Testis (tissue), 3 donors: ENCODE results near the gene LILRA1. TPM values are rescaled to one million over a fixed set of nuclear protein-coding genes. Genes with fewer than 3 reads are reported as not detected.
"Not testable (repeated sequence)": the region's sequence is repeated elsewhere in the genome, so short reads cannot be mapped to it uniquely, and the experiment has no call there.

ENCODE experiments used
- DNase-seq: peaks from one replicate; pipeline ENCODE4 v3.0.0-alpha.2; 2019
- H3K27ac ChIP-seq, 2 donors: fragments of 200-600 bp; sonication (generic); one replicate each; pipeline ENCODE4 v1.5.1; 2019
- H3K27me3 ChIP-seq: fragments of 200-600 bp; sonication (generic); one replicate; pipeline ENCODE4 v1.5.1; 2019
- H3K36me3 ChIP-seq: fragments of 200-600 bp; sonication (generic); one replicate; pipeline ENCODE4 v1.5.1; 2017; ENCODE audit warnings: low read depth; ENCODE audit errors: missing control alignments
- H3K4me1 ChIP-seq: fragments of 200-600 bp; sonication (generic); one replicate; pipeline ENCODE4 v1.5.1; 2019
- H3K4me3 ChIP-seq, 2 donors: fragments of 200-600 bp; sonication (generic); one replicate each; pipeline ENCODE4 v1.5.1; 2017 to 2019
- H3K9me3 ChIP-seq: fragments of 200-600 bp; sonication (generic); one replicate; pipeline ENCODE4 v1.5.1; 2017
- POLR2A ChIP-seq: fragments of 450-650 bp; IDR thresholded peaks from one replicate; pipeline ENCODE4 v1.6.1; 2017; ENCODE audit warnings: antibody characterized with exemption, mild to moderate bottlenecking, moderate library complexity
- WGBS, 2 donors: methylation state at CpG; one replicate each; pipeline ENCODE4 v1.1.5; 2018; 5-methylcytosine and 5-hydroxymethylcytosine counted together
- intact Hi-C: fragments of 100-400 bp; cut with DNase I; formaldehyde crosslinking; loops from one replicate; pipeline ENCODE4 v1.15.1; 2023; ENCODE audit warnings: low total_unique reads
- polyA plus RNA-seq: library from polyadenylated mRNA; stranded (reverse); fragments of 350-450 nt; fragmentation: Illumina TruSeq; extraction: RNeasy Lipid Tissue Mini Kit (QIAGEN cat#74804); gene quantifications from one replicate; pipeline ENCODE4 v1.2.3, GENCODE V29; 2014; ENCODE audit warnings: low read depth, low replicate concordance; ENCODE audit not compliant: insufficient read depth
- total RNA-seq, 2 donors: library from RNA; depleted of rRNA; stranded (reverse); fragments of >200 nt; gene quantifications; one replicate each; pipeline ENCODE4 v1.2.3, GENCODE V29; 2016
- TF ChIP-seq, protein P1 (sequence below), 3 experiments: fragments of 450-650 bp in 2 of 3; fragments of 200-600 bp in 1 of 3; sonication (generic) in 1 of 3; IDR thresholded peaks; one replicate each; pipeline ENCODE4 v1.5.1; 2016 to 2019; ENCODE audit warnings: antibody characterized with exemption in 3 of 3, mild to moderate bottlenecking in 2 of 3, moderate library complexity in 1 of 3

The LILRA1 gene
- total and polyA plus RNA-seq, 3 donors from 2014 or later = 0.50 to 0.62 TPM; not detected in 1

- no peaks in the 10 kb centered on the region for H3K4me1 ChIP-seq
- no peak for DNase-seq
- 53 to 74% methylated on average over 9 of the region's 9 CpGs for WGBS, 2 donors
- intact Hi-C loops = no loop called here
- no peaks in the 10 kb centered on the region for H3K36me3 ChIP-seq
- no peak overlapping the region for H3K4me3 ChIP-seq
- TF ChIP-seq POLR2A = no peak
- TF ChIP-seq, protein P1, sequence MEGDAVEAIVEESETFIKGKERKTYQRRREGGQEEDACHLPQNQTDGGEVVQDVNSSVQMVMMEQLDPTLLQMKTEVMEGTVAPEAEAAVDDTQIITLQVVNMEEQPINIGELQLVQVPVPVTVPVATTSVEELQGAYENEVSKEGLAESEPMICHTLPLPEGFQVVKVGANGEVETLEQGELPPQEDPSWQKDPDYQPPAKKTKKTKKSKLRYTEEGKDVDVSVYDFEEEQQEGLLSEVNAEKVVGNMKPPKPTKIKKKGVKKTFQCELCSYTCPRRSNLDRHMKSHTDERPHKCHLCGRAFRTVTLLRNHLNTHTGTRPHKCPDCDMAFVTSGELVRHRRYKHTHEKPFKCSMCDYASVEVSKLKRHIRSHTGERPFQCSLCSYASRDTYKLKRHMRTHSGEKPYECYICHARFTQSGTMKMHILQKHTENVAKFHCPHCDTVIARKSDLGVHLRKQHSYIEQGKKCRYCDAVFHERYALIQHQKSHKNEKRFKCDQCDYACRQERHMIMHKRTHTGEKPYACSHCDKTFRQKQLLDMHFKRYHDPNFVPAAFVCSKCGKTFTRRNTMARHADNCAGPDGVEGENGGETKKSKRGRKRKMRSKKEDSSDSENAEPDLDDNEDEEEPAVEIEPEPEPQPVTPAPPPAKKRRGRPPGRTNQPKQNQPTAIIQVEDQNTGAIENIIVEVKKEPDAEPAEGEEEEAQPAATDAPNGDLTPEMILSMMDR (IDR thresholded peaks at IDR 0.05) = no peak
- H3K27me3 ChIP-seq = no peaks in the 10 kb centered on the region
- no peaks in the 10 kb centered on the region for H3K9me3 ChIP-seq
- no peak overlapping the region for H3K27ac ChIP-seq
These were observed 20.6 kb upstream of the LILRA1 start for GRCh38 chr19:54572696-54573311.

DNA sequence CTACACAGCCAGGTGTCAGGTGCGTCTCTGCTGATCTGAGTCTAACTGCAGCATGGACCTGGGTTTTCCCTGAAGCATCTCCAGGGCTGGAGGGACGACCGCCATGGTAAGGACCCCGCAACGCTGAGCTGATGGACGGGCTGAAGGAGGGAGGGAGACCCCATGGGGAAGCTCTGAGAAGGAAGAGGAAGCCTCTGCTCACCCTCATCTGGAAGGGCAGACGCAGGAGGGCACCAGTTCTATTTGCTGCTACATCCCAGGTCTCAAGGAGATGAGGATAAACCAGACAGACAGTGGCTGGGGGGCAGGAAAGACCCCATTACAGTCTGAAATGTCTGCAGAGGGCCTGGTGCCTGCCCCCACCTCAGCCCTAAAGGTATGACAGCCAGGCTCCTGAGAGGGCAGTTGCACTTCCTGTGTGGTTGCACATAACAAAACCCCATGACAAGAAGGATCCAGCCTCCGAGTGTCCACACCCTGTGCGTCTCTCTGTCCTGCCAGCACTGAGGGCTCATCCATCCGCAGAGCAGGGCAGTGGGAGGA, 20.0 kb upstream of the LILRA1 start, which contains the start of gene LILRA2:
Gene LILRA2 (plus strand): TSS at position 461 of the 543 bp plus-strand sequence. CDS start 89 bp downstream, outside the sequence.
- DNase-seq = no peak
- no peaks in the 10 kb centered on the region for H3K4me1 ChIP-seq
- no peaks in the 10 kb centered on the region for H3K27me3 ChIP-seq
- no peak within 1 kb of the TSS for H3K4me3 ChIP-seq
- H3K9me3 ChIP-seq = no peaks in the 10 kb centered on the region
- intact Hi-C loops = no loop called here
- 60 to 81% methylated on average over 2 to 10 of the region's 10 CpGs for WGBS, 2 donors
- H3K27ac ChIP-seq = no peak within 1 kb of the TSS
- no peaks in the 10 kb centered on the region for H3K36me3 ChIP-seq
- TF ChIP-seq, protein P1 (IDR thresholded peaks at IDR 0.05) = no peak
- no peak for TF ChIP-seq POLR2A

GRCh38 chr19:54574051-54574450, 19.4 kb upstream of the LILRA1 start:
- intact Hi-C loops = no loop called here
- TF ChIP-seq POLR2A = no peak
- TF ChIP-seq, protein P1 (IDR thresholded peaks at IDR 0.05) = no peak
- Histone ChIP-seq H3K4me1 (no peaks in the 10 kb centered on the region), H3K36me3 (no peaks in the 10 kb centered on the region), H3K9me3 (no peaks in the 10 kb centered on the region), H3K27me3 (no peaks in the 10 kb centered on the region), H3K27ac (no peak overlapping the region), H3K4me3 (no peak overlapping the region)
- DNase-seq = no peak
- 38 to 83% methylated on average over 2 to 4 of the region's 4 CpGs for WGBS, 2 donors

- Histone ChIP-seq H3K27ac (no peak overlapping the region), H3K36me3 (no peaks in the 10 kb centered on the region), H3K4me1 (no peaks in the 10 kb centered on the region), H3K4me3 (no peak overlapping the region), H3K27me3 (no peaks in the 10 kb centered on the region), H3K9me3 (no peaks in the 10 kb centered on the region)
- no peak for DNase-seq
- 78 to 84% methylated on average over 9 to 12 of the region's 12 CpGs for WGBS, 2 donors
- TF ChIP-seq POLR2A = no peak
- TF ChIP-seq, protein P1 (IDR thresholded peaks at IDR 0.05) = no peak
- intact Hi-C loops = no loop called here
These were observed 18.8 kb upstream of the LILRA1 start for GRCh38 chr19:54574527-54575056.

GRCh38 chr19:54575205-54575604, 18.2 kb upstream of the LILRA1 start:
- H3K27ac ChIP-seq, H3K36me3 ChIP-seq, intact Hi-C loops, H3K27me3 ChIP-seq, H3K4me3 ChIP-seq, H3K4me1 ChIP-seq, DNase-seq, H3K9me3 ChIP-seq: not testable (repeated sequence)
- WGBS, 2 donors = 65 to 84% methylated on average over 7 to 9 of the region's 9 CpGs
